ENCODE measurements around the gene WDR91. TPM values are rescaled to one million over a fixed set of nuclear protein-coding genes. Genes with fewer than 3 reads are reported as not detected.

Gene WDR91
- total and polyA plus RNA-seq, 2 donors (not counting 3 experiments of a cell fraction or from before 2014, with no cell fraction given), result 6.7 to 7.0 TPM

DNA sequence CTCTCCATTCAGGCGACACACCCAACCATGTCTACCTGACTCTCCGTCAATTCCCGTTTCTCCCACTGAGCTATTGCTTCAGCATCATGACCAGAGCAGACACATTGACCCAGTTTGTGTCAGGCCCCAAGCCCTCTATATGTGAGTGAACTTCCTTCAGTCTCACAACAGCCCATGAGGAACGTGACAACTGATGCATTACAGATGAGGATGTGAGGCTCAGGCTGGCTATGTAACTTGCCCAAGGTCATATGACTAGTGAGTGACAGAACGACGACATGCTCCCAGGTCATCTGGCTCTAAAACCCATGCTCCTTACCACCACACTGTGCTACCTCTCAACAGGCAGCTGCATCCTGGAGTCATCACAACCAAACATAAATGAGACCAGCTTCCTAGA is 59.8 kb downstream of the WDR91 start:
- no peak overlapping the region for H2AFZ ChIP-seq (ENCODE audit: low read depth, low read length)
- no peaks in the 10 kb centered on the region for H3K9me3 ChIP-seq (replicated peaks; ENCODE audit: control insufficient read depth, insufficient read depth, low read length)
- no peak for DNase-seq (ENCODE audit: low read depth, low spot score)
- no peaks in the 10 kb centered on the region for H3K79me2 ChIP-seq (ENCODE audit: control insufficient read depth, insufficient read depth, low read length)
- peaks cover 38% of the 10 kb centered on the region for H3K4me1 ChIP-seq (ENCODE audit: control insufficient read depth, extremely low read depth, insufficient read depth, low read length)
- TF ChIP-seq GATA2 (IDR thresholded peaks at IDR 0.05; ENCODE audit: insufficient read depth, insufficient read length, low read depth, low read length) (no peak), POLR2A (IDR thresholded peaks at IDR 0.05; ENCODE audit: low read depth, low read length) (no peak), EZH2 (IDR thresholded peaks at IDR 0.05; ENCODE audit: borderline replicate concordance, low read depth, low read length, severe bottlenecking) (no peak), MYC (IDR thresholded peaks at IDR 0.05; ENCODE audit: low read depth, low read length) (no peak), FOS (IDR thresholded peaks at IDR 0.05; ENCODE audit: borderline replicate concordance, insufficient read depth, low read length) (no peak), POLR2AphosphoS5 (IDR thresholded peaks at IDR 0.05; ENCODE audit: insufficient read depth, low read depth, low read length) (no peak), JUN (IDR thresholded peaks at IDR 0.05; ENCODE audit: borderline replicate concordance, insufficient read depth, insufficient read length, low read depth) (no peak)
- TF ChIP-seq, protein P1, sequence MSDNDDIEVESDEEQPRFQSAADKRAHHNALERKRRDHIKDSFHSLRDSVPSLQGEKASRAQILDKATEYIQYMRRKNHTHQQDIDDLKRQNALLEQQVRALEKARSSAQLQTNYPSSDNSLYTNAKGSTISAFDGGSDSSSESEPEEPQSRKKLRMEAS (IDR thresholded peaks at IDR 0.05; ENCODE audit: insufficient read depth, insufficient read length), result no peak
- TF ChIP-seq, protein P2, sequence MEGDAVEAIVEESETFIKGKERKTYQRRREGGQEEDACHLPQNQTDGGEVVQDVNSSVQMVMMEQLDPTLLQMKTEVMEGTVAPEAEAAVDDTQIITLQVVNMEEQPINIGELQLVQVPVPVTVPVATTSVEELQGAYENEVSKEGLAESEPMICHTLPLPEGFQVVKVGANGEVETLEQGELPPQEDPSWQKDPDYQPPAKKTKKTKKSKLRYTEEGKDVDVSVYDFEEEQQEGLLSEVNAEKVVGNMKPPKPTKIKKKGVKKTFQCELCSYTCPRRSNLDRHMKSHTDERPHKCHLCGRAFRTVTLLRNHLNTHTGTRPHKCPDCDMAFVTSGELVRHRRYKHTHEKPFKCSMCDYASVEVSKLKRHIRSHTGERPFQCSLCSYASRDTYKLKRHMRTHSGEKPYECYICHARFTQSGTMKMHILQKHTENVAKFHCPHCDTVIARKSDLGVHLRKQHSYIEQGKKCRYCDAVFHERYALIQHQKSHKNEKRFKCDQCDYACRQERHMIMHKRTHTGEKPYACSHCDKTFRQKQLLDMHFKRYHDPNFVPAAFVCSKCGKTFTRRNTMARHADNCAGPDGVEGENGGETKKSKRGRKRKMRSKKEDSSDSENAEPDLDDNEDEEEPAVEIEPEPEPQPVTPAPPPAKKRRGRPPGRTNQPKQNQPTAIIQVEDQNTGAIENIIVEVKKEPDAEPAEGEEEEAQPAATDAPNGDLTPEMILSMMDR (IDR thresholded peaks at IDR 0.05; ENCODE audit: extremely low read depth in 1 of 2, insufficient read depth in 1 of 2, low read depth in 1 of 2, low read length in 2 of 2), result no peak
- no TSS peak for BruUV-seq (replicated peaks)
- no peak overlapping the region for H3K27ac ChIP-seq (ENCODE audit: insufficient read depth, low read depth, low read length)
- intact Hi-C loops (cut with micrococcal nuclease) (loop anchor here (1.0 to 2.0 kb wide), 2 partner anchors 9 to 165 kb away; partner anchors contain the start of gene AGBL3), dilution Hi-C loops (cut with MboI; ENCODE audit: extremely low pct_ligation_motif_present, low sequenced_read_pairs) (no loop called here)
- no peaks in the 10 kb centered on the region for H3K27me3 ChIP-seq (ENCODE audit: control insufficient read depth in 2 of 2, insufficient read depth in 2 of 2, low read length in 2 of 2)
- no peaks in the 10 kb centered on the region for H3K36me3 ChIP-seq (ENCODE audit: control insufficient read depth in 2 of 2, extremely low read depth in 1 of 2, insufficient read depth in 2 of 2, low read length in 2 of 2)
- H3K4me3 ChIP-seq (replicated peaks in 1 of 3; ENCODE audit: insufficient read depth in 1 of 3, low read depth in 1 of 3, low read length in 3 of 3), result no peak overlapping the region
- FAIRE-seq, result no peak
- ChIA-PET CTCF (interaction anchor here (0.6 to 1.1 kb wide), 7 partner anchors 9 to 184 kb away, joined by 3 to 5 read pairs (median 3); partner anchors contain the start of genes AGBL3 and CYREN), POLR2A (no interaction called here)
- no peaks in the 10 kb centered on the region for H3K9me1 ChIP-seq (replicated peaks; ENCODE audit: control insufficient read depth, extremely low read depth, insufficient read depth, low read length)
- no peak overlapping the region for H3K4me2 ChIP-seq (ENCODE audit: insufficient read depth, low read length)
- no peaks in the 10 kb centered on the region for H4K20me1 ChIP-seq (replicated peaks; ENCODE audit: control insufficient read depth, extremely low read depth, insufficient read depth, low read length)
- no peak overlapping the region for H3K9ac ChIP-seq (replicated peaks; ENCODE audit: extremely low read depth, insufficient read depth, low read length)

Data from endothelial cell of umbilical vein (primary cell).